HepG2 (cell line): ENCODE measurements around the gene DDX1.

Experiments
- CEBPB ChIP-seq: IDR thresholded peaks from 2 replicates; pipeline ENCODE4 v1.6.1; 2011; ENCODE audit warnings: low read depth, low read length, improper control_type of control experiment, borderline replicate concordance
- POLR2AphosphoS2 ChIP-seq: IDR thresholded peaks from 2 replicates; pipeline ENCODE4 v1.6.1; 2011; ENCODE audit warnings: low read depth, low read length, improper control_type of control experiment
- SMC3 ChIP-seq: IDR thresholded peaks from 2 replicates; pipeline ENCODE4 v1.6.1; 2011; ENCODE audit warnings: low read length, improper control_type of control experiment
- YY1 ChIP-seq: IDR thresholded peaks from 2 replicates; pipeline ENCODE4 v1.6.1; 2011; ENCODE audit warnings: low read length, low read depth, moderate library complexity, mild to moderate bottlenecking; ENCODE audit not compliant: insufficient read depth, insufficient replicate concordance
- ZNF766 ChIP-seq: sonication (generic); formaldehyde crosslinking; IDR thresholded peaks from 2 replicates; pipeline ENCODE4 v1.5.0; 2020; ENCODE audit warnings: missing genetic modification reagents, borderline replicate concordance
- TF ChIP-seq, protein P1 (sequence below): sonication (generic); formaldehyde crosslinking; IDR thresholded peaks from 2 replicates; pipeline ENCODE4 v1.5.0; 2020; ENCODE audit warnings: mild to moderate bottlenecking, missing genetic modification reagents, moderate library complexity
- TF ChIP-seq, protein P2 (sequence below): sonication (generic); formaldehyde crosslinking; IDR thresholded peaks from 2 replicates; pipeline ENCODE4 v1.4.0; 2020; ENCODE audit warnings: missing genetic modification reagents, borderline replicate concordance

DNA sequence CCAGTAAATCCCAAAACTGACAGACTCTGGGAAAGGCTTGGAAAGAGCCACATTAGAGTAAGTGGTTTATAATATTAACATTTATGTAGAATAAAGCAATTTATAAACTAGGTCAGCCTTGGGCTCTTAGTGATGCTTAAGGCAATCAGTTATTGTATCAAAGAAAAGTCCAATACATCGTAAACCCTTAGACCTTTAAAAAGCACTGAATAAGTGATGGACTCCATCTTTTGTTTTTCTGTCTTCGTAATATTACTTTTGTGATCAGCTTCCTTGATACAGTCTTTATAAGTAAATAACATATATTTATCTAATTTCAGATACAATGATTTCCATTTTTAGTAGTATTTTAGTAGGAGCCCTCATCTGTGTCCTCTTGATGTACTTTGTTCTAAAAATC lies 28.7 kb downstream of the DDX1 start:
- no peak for TF ChIP-seq YY1
- TF ChIP-seq, protein P1, sequence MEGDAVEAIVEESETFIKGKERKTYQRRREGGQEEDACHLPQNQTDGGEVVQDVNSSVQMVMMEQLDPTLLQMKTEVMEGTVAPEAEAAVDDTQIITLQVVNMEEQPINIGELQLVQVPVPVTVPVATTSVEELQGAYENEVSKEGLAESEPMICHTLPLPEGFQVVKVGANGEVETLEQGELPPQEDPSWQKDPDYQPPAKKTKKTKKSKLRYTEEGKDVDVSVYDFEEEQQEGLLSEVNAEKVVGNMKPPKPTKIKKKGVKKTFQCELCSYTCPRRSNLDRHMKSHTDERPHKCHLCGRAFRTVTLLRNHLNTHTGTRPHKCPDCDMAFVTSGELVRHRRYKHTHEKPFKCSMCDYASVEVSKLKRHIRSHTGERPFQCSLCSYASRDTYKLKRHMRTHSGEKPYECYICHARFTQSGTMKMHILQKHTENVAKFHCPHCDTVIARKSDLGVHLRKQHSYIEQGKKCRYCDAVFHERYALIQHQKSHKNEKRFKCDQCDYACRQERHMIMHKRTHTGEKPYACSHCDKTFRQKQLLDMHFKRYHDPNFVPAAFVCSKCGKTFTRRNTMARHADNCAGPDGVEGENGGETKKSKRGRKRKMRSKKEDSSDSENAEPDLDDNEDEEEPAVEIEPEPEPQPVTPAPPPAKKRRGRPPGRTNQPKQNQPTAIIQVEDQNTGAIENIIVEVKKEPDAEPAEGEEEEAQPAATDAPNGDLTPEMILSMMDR (CRISPR knock-in tag), result no peak
- TF ChIP-seq POLR2AphosphoS2, result no peak
- TF ChIP-seq SMC3, result no peak
- TF ChIP-seq ZNF766 (CRISPR knock-in tag), result no peak
- TF ChIP-seq, protein P2, sequence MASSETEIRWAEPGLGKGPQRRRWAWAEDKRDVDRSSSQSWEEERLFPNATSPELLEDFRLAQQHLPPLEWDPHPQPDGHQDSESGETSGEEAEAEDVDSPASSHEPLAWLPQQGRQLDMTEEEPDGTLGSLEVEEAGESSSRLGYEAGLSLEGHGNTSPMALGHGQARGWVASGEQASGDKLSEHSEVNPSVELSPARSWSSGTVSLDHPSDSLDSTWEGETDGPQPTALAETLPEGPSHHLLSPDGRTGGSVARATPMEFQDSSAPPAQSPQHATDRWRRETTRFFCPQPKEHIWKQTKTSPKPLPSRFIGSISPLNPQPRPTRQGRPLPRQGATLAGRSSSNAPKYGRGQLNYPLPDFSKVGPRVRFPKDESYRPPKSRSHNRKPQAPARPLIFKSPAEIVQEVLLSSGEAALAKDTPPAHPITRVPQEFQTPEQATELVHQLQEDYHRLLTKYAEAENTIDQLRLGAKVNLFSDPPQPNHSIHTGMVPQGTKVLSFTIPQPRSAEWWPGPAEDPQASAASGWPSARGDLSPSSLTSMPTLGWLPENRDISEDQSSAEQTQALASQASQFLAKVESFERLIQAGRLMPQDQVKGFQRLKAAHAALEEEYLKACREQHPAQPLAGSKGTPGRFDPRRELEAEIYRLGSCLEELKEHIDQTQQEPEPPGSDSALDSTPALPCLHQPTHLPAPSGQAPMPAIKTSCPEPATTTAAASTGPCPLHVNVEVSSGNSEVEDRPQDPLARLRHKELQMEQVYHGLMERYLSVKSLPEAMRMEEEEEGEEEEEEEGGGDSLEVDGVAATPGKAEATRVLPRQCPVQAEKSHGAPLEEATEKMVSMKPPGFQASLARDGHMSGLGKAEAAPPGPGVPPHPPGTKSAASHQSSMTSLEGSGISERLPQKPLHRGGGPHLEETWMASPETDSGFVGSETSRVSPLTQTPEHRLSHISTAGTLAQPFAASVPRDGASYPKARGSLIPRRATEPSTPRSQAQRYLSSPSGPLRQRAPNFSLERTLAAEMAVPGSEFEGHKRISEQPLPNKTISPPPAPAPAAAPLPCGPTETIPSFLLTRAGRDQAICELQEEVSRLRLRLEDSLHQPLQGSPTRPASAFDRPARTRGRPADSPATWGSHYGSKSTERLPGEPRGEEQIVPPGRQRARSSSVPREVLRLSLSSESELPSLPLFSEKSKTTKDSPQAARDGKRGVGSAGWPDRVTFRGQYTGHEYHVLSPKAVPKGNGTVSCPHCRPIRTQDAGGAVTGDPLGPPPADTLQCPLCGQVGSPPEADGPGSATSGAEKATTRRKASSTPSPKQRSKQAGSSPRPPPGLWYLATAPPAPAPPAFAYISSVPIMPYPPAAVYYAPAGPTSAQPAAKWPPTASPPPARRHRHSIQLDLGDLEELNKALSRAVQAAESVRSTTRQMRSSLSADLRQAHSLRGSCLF (CRISPR knock-in tag), result no peak
- no peak for TF ChIP-seq CEBPB
